ENCODE data around the gene KCNJ13. TPM values are rescaled to one million over a fixed set of nuclear protein-coding genes. Genes with fewer than 3 reads are reported as not detected.

The KCNJ13 gene
- total RNA-seq, 1 experiment from 2014 or later: not detected

DNA sequence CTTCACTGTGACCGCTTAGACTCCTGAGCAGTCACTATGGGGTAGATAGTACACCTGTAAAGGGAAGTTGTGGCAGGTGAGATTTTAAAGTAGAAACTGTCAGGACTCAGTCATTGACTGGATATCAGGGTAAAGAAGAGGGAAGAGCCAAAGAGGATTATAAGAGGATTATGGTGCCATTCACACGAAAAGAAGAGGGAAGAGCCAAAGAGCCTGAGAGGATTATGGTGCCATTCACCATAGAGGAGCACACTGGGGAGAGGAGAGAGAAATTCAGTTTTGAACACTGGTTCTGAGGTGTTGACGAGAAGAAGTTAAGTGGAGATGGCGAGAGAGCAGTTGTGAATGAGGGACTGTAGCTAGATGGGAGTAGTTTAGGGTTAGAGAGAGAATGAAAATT is 16.9 kb upstream of the KCNJ13 start:
- intact Hi-C loops (cut with micrococcal nuclease): no loop called here
- Histone ChIP-seq H3K4me3 (replicated peaks in 1 of 2; ENCODE audit: low read depth in 1 of 2, low read length in 2 of 2) (no peak overlapping the region), H3K27me3 (ENCODE audit: insufficient read depth, low read length) (no peaks in the 10 kb centered on the region), H4K20me1 (ENCODE audit: insufficient read depth) (no peaks in the 10 kb centered on the region), H3K79me2 (ENCODE audit: insufficient read depth, low read length) (no peaks in the 10 kb centered on the region), H3K27ac (ENCODE audit: low read depth, low read length) (no peak overlapping the region), H3K9me2 (ENCODE audit: insufficient read depth) (no peaks in the 10 kb centered on the region), H2AFZ (ENCODE audit: low read depth, low read length, poor library complexity, severe bottlenecking) (no peak overlapping the region), H3K4me2 (ENCODE audit: low read length) (no peak overlapping the region), H3K36me3 (ENCODE audit: control insufficient read depth in 1 of 2, insufficient read depth in 2 of 2, low read length in 2 of 2) (peaks cover 15 to 45% of the 10 kb centered on the region in 2 experiments), H3K9ac (ENCODE audit: low read length) (no peak overlapping the region), H3K4me1 (ENCODE audit: control insufficient read depth in 1 of 2, insufficient read depth in 2 of 2, low read length in 2 of 2) (no peaks in the 10 kb centered on the region), H3K9me3 (ENCODE audit: control insufficient read depth in 1 of 2, insufficient read depth in 1 of 2, low read depth in 1 of 2, low read length in 2 of 2) (no peaks in the 10 kb centered on the region)
- TF ChIP-seq EZH2phosphoT487 (IDR thresholded peaks at IDR 0.05; ENCODE audit: borderline replicate concordance) (no peak), EGR1 (IDR thresholded peaks at IDR 0.05; ENCODE audit: low read depth) (no peak), POLR2A (IDR thresholded peaks at IDR 0.05; ENCODE audit: borderline replicate concordance, extremely low read depth, insufficient read depth, insufficient read length) (no peak), ZFX (IDR thresholded peaks at IDR 0.05) (no peak), SP1 (IDR thresholded peaks at IDR 0.05; ENCODE audit: low read depth) (no peak), ELF1 (IDR thresholded peaks at IDR 0.05; ENCODE audit: borderline replicate concordance, low read depth) (no peak), RAD21 (IDR thresholded peaks at IDR 0.05; ENCODE audit: low read depth) (no peak), POLR2AphosphoS5 (IDR thresholded peaks at IDR 0.05; ENCODE audit: low read depth, low read length) (no peak), EZH2 (IDR thresholded peaks at IDR 0.05) (no peak), SIN3A (IDR thresholded peaks at IDR 0.05; ENCODE audit: low read depth) (no peak), TCF7L2 (IDR thresholded peaks at IDR 0.05; ENCODE audit: borderline replicate concordance, extremely low read depth, insufficient read depth, insufficient read length) (no peak), JUND (IDR thresholded peaks at IDR 0.05) (no peak), SRF (IDR thresholded peaks at IDR 0.05; ENCODE audit: low read depth) (no peak)
- TF ChIP-seq, protein P1, sequence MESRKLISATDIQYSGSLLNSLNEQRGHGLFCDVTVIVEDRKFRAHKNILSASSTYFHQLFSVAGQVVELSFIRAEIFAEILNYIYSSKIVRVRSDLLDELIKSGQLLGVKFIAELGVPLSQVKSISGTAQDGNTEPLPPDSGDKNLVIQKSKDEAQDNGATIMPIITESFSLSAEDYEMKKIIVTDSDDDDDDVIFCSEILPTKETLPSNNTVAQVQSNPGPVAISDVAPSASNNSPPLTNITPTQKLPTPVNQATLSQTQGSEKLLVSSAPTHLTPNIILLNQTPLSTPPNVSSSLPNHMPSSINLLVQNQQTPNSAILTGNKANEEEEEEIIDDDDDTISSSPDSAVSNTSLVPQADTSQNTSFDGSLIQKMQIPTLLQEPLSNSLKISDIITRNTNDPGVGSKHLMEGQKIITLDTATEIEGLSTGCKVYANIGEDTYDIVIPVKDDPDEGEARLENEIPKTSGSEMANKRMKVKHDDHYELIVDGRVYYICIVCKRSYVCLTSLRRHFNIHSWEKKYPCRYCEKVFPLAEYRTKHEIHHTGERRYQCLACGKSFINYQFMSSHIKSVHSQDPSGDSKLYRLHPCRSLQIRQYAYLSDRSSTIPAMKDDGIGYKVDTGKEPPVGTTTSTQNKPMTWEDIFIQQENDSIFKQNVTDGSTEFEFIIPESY (IDR thresholded peaks at IDR 0.05; ENCODE audit: extremely low read depth, insufficient replicate concordance, low read length): no peak
- TF ChIP-seq, protein P2, sequence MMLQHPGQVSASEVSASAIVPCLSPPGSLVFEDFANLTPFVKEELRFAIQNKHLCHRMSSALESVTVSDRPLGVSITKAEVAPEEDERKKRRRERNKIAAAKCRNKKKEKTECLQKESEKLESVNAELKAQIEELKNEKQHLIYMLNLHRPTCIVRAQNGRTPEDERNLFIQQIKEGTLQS (IDR thresholded peaks at IDR 0.05): no peak
- TF ChIP-seq, protein P3, sequence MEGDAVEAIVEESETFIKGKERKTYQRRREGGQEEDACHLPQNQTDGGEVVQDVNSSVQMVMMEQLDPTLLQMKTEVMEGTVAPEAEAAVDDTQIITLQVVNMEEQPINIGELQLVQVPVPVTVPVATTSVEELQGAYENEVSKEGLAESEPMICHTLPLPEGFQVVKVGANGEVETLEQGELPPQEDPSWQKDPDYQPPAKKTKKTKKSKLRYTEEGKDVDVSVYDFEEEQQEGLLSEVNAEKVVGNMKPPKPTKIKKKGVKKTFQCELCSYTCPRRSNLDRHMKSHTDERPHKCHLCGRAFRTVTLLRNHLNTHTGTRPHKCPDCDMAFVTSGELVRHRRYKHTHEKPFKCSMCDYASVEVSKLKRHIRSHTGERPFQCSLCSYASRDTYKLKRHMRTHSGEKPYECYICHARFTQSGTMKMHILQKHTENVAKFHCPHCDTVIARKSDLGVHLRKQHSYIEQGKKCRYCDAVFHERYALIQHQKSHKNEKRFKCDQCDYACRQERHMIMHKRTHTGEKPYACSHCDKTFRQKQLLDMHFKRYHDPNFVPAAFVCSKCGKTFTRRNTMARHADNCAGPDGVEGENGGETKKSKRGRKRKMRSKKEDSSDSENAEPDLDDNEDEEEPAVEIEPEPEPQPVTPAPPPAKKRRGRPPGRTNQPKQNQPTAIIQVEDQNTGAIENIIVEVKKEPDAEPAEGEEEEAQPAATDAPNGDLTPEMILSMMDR (IDR thresholded peaks at IDR 0.05 in 2 of 3, conservative IDR thresholded peaks at IDR 0.05 in 1 of 3; ENCODE audit: borderline replicate concordance in 1 of 3, insufficient read depth in 1 of 3, low read depth in 2 of 3, low read length in 2 of 3): no peak
- TF ChIP-seq, protein P4, sequence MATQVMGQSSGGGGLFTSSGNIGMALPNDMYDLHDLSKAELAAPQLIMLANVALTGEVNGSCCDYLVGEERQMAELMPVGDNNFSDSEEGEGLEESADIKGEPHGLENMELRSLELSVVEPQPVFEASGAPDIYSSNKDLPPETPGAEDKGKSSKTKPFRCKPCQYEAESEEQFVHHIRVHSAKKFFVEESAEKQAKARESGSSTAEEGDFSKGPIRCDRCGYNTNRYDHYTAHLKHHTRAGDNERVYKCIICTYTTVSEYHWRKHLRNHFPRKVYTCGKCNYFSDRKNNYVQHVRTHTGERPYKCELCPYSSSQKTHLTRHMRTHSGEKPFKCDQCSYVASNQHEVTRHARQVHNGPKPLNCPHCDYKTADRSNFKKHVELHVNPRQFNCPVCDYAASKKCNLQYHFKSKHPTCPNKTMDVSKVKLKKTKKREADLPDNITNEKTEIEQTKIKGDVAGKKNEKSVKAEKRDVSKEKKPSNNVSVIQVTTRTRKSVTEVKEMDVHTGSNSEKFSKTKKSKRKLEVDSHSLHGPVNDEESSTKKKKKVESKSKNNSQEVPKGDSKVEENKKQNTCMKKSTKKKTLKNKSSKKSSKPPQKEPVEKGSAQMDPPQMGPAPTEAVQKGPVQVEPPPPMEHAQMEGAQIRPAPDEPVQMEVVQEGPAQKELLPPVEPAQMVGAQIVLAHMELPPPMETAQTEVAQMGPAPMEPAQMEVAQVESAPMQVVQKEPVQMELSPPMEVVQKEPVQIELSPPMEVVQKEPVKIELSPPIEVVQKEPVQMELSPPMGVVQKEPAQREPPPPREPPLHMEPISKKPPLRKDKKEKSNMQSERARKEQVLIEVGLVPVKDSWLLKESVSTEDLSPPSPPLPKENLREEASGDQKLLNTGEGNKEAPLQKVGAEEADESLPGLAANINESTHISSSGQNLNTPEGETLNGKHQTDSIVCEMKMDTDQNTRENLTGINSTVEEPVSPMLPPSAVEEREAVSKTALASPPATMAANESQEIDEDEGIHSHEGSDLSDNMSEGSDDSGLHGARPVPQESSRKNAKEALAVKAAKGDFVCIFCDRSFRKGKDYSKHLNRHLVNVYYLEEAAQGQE (IDR thresholded peaks at IDR 0.05; ENCODE audit: low read depth): no peak
- BruUV-seq (replicated peaks): no TSS peak
- no peak for DNase-seq (ENCODE audit: low read depth, low spot score)
- RAD21 ChIA-PET (ENCODE audit: low non-redundant PET in 1 of 2, low total read pairs in 2 of 2, uncharacterized antibody in 2 of 2, unreplicated experiment in 2 of 2): no interaction called here
- ATAC-seq: no peak
- CTCF ChIA-PET: no interaction called here
- POLR2A ChIA-PET: no interaction called here
